SK-N-SH (cell line): ENCODE results near the gene THAP6. TPM values are rescaled to one million over a fixed set of nuclear protein-coding genes. Genes with fewer than 3 reads are reported as not detected.

Source experiments
- CTCF ChIA-PET: fragments of 300-600, 350-600 bp; formaldehyde crosslinking; extraction: SDS; loops from one replicate; lab custom pipeline; 2021; lab: Yijun Ruan, JAX
- POLR2A ChIA-PET: fragments of 350-600 bp; sonication (Branson Sonifier 250); formaldehyde crosslinking; extraction: SDS; loops from one replicate; lab custom pipeline; 2020; ENCODE audit warnings: antibody characterized with exemption, inconsistent platforms; lab: Yijun Ruan, JAX
- DNase-seq: peaks from one replicate; pipeline ENCODE4 v3.0.0; 2012
- H2AFZ ChIP-seq: fragments of 200-600 bp; sonication (generic); 2 replicates; pipeline ENCODE4 v1.8.1; 2016; ENCODE audit warnings: antibody characterized with exemption, mild to moderate bottlenecking, low read depth
- H3F3A ChIP-seq: fragments of 200-600 bp; sonication (generic); replicated peaks from 2 replicates; pipeline ENCODE3; 2016; ENCODE audit warnings: antibody characterized with exemption, mild to moderate bottlenecking; ENCODE audit not compliant: insufficient read depth
- H3K27ac ChIP-seq, 2 experiments: fragments of 200-500 bp in 1 of 2; fragments of 200-600 bp in 1 of 2; sonication (Bioruptor generic) in 1 of 2; sonication (generic), shearing (Covaris generic) in 1 of 2; 2 replicates each; pipeline versions ENCODE4 v1.5.1 to v1.6.1; 2014 to 2016; ENCODE audit warnings: low read depth in 2 of 2, inconsistent platforms in 1 of 2, low read length in 1 of 2, mild to moderate bottlenecking in 1 of 2, mixed read lengths in 1 of 2
- H3K27me3 ChIP-seq: fragments of 200-600 bp; sonication (generic), shearing (Covaris generic); 2 replicates; pipeline ENCODE4 v1.6.1; 2016; ENCODE audit warnings: mixed run types; ENCODE audit not compliant: insufficient read depth
- H3K36me3 ChIP-seq, 2 experiments: fragments of 200-500 bp in 1 of 2; fragments of 200-600 bp in 1 of 2; sonication (Bioruptor generic) in 1 of 2; sonication (generic) in 1 of 2; replicated peaks in 1 of 2; 2 replicates each; pipeline versions ENCODE3 to v1.5.1; 2014 to 2016; ENCODE audit warnings: low read length in 1 of 2, mild to moderate bottlenecking in 1 of 2; ENCODE audit not compliant: insufficient read depth in 2 of 2, control insufficient read depth in 1 of 2
- H3K4me1 ChIP-seq, 2 experiments: fragments of 200-500 bp in 1 of 2; fragments of 200-600 bp in 1 of 2; sonication (Bioruptor generic) in 1 of 2; sonication (generic), shearing (Covaris generic) in 1 of 2; 2 replicates each; pipeline versions ENCODE4 v1.5.1 to v1.6.1; 2014 to 2016; ENCODE audit warnings: low read depth in 1 of 2, low read length in 1 of 2, mixed run types in 1 of 2; ENCODE audit not compliant: insufficient read depth in 2 of 2, control insufficient read depth in 1 of 2
- H3K4me2 ChIP-seq: fragments of 200-600 bp; sonication (generic), shearing (Covaris generic); 2 replicates; pipeline ENCODE4 v1.6.1; 2017; ENCODE audit warnings: mixed run types
- H3K4me3 ChIP-seq, 2 experiments: fragments of 200-500 bp in 1 of 2; fragments of 200-600 bp in 1 of 2; sonication (Bioruptor generic) in 1 of 2; sonication (generic), shearing (Covaris generic) in 1 of 2; 2 replicates each; pipeline versions ENCODE4 v1.5.1 to v1.8.1; 2014 to 2016; ENCODE audit warnings: low read depth in 2 of 2, inconsistent platforms in 1 of 2, low read length in 1 of 2, mild to moderate bottlenecking in 1 of 2, mixed read lengths in 1 of 2, moderate library complexity in 1 of 2
- H3K79me2 ChIP-seq: fragments of 200-600 bp; sonication (generic); 2 replicates; pipeline ENCODE4 v1.8.1; 2017; ENCODE audit warnings: mild to moderate bottlenecking; ENCODE audit not compliant: insufficient read depth
- H3K9ac ChIP-seq: fragments of 200-600 bp; sonication (generic); 2 replicates; pipeline ENCODE4 v1.6.1; 2017; ENCODE audit warnings: mixed run types
- H3K9me2 ChIP-seq: fragments of 200-600 bp; sonication (generic); 2 replicates; pipeline ENCODE4 v1.6.1; 2017; ENCODE audit warnings: mixed run types
- H3K9me3 ChIP-seq: fragments of 200-600 bp; sonication (generic); 2 replicates; pipeline ENCODE4 v1.6.1; 2017; ENCODE audit warnings: mixed run types, mild to moderate bottlenecking, moderate library complexity
- H4K20me1 ChIP-seq: fragments of 200-600 bp; sonication (generic); 2 replicates; pipeline ENCODE4 v1.6.1; 2017; ENCODE audit warnings: mild to moderate bottlenecking, mixed run types; ENCODE audit not compliant: insufficient read depth
- CHD2 ChIP-seq: fragments of 150-350 bp; IDR thresholded peaks from 2 replicates; pipeline ENCODE4 v1.6.1; 2018; ENCODE audit warnings: low read length; ENCODE audit not compliant: partially characterized antibody
- EP300 ChIP-seq, 2 experiments: IDR thresholded peaks; 2 replicates each; pipeline versions ENCODE4 v1.4.0 to v1.6.1; 2012; ENCODE audit warnings: borderline replicate concordance in 1 of 2, low read depth in 1 of 2, low read length in 1 of 2
- EZH2phosphoT487 ChIP-seq: fragments of 200-600 bp; sonication (generic); IDR thresholded peaks from 2 replicates; pipeline ENCODE4 v1.6.1; 2017; ENCODE audit warnings: low read depth, mixed run types, mild to moderate bottlenecking, antibody characterized with exemption, moderate library complexity, borderline replicate concordance
- FOSL2 ChIP-seq: IDR thresholded peaks from 2 replicates; pipeline ENCODE4 v1.4.0; 2012; ENCODE audit warnings: low read depth, mild to moderate bottlenecking, moderate library complexity, borderline replicate concordance
- FOXM1 ChIP-seq: IDR thresholded peaks from 2 replicates; pipeline ENCODE4 v1.4.0; 2012; ENCODE audit warnings: low read depth, mild to moderate bottlenecking
- GABPA ChIP-seq: IDR thresholded peaks from 2 replicates; pipeline ENCODE4 v1.4.0; 2012; ENCODE audit warnings: low read depth, mild to moderate bottlenecking
- IRF3 ChIP-seq: fragments of 150-350 bp; IDR thresholded peaks from 2 replicates; pipeline ENCODE4 v1.6.1; 2016; ENCODE audit warnings: mild to moderate bottlenecking, low read depth, low read length
- JUND ChIP-seq: IDR thresholded peaks from 2 replicates; pipeline ENCODE4 v1.4.0; 2012
- MXI1 ChIP-seq: IDR thresholded peaks from 2 replicates; pipeline ENCODE4 v1.6.1; 2012; ENCODE audit warnings: mild to moderate bottlenecking, low read depth, low read length, improper control_type of control experiment
- RAD21 ChIP-seq: IDR thresholded peaks from 2 replicates; pipeline ENCODE4 v1.6.1; 2012; ENCODE audit warnings: mild to moderate bottlenecking, low read length
- RCOR1 ChIP-seq: fragments of 150-350 bp; IDR thresholded peaks from 2 replicates; pipeline ENCODE4 v1.6.1; 2017; ENCODE audit warnings: antibody characterized with exemption, low read length
- REST ChIP-seq: IDR thresholded peaks from 2 replicates; pipeline ENCODE4 v1.6.1; 2012; ENCODE audit warnings: mild to moderate bottlenecking, low read depth, low read length, moderate library complexity
- RXRA ChIP-seq: IDR thresholded peaks from 2 replicates; pipeline ENCODE4 v1.4.0; 2012; ENCODE audit warnings: low read depth, mild to moderate bottlenecking, borderline replicate concordance
- SMC3 ChIP-seq: IDR thresholded peaks from 2 replicates; pipeline ENCODE4 v1.6.1; 2012; ENCODE audit warnings: low read depth, low read length, improper control_type of control experiment
- ZBTB33 ChIP-seq: IDR thresholded peaks from 2 replicates; pipeline ENCODE4 v1.4.0; 2012; ENCODE audit warnings: low read depth, borderline replicate concordance
- WGBS: methylation state at CpG from one replicate; pipeline ENCODE4 v1.1.6; 2017; ENCODE audit warnings: low lambda C conversion rate; 5-methylcytosine and 5-hydroxymethylcytosine counted together
- polyA plus RNA-seq, 3 experiments: library from polyadenylated mRNA; depleted of rRNA; stranded (reverse); fragments of >200 nt; gene quantifications; 2 replicates each; pipeline ENCODE4 v1.2.3, GENCODE V29; 2012
- TF ChIP-seq, protein P1 (sequence below): fragments of 200-600 bp; sonication (generic); IDR thresholded peaks from 2 replicates; pipeline ENCODE4 v1.6.1; 2017; ENCODE audit warnings: antibody characterized with exemption, mild to moderate bottlenecking, moderate library complexity
- TF ChIP-seq, protein P2 (sequence below): IDR thresholded peaks from 2 replicates; pipeline ENCODE4 v1.4.0; 2012; ENCODE audit warnings: low read depth
- TF ChIP-seq, protein P3 (sequence below): IDR thresholded peaks from 2 replicates; pipeline ENCODE4; 2012

The THAP6 gene
- polyA plus RNA-seq, 1 of the 3 experiments (the other 2 are of a cell fraction): 6.9 TPM

GRCh38 chr4:75494563-75494962, 19.7 kb upstream of the THAP6 start:
- Histone ChIP-seq H3F3A (peaks cover 17% of the 10 kb centered on the region), H4K20me1 (no peaks in the 10 kb centered on the region), H3K9ac (no peak overlapping the region), H3K4me3 (no peak overlapping the region), H3K9me3 (peaks cover 5% of the 10 kb centered on the region; the same call in 1 of the 2 replicates), H3K4me2 (no peak overlapping the region), H3K27ac (no peak overlapping the region), H3K4me1 (peaks cover 2 to 7% of the 10 kb centered on the region in 2 experiments; a peak in 3 of 4 replicates), H3K27me3 (no peaks in the 10 kb centered on the region), H3K79me2 (peaks cover 16% of the 10 kb centered on the region), H3K9me2 (no peaks in the 10 kb centered on the region; the same call in 1 of the 2 replicates), H2AFZ (no peak overlapping the region), H3K36me3 (peaks cover 49 to 53% of the 10 kb centered on the region in 2 experiments)
- TF ChIP-seq ZBTB33 (no peak), FOXM1 (no peak), RAD21 (no peak), SMC3 (no peak), GABPA (no peak), MXI1 (no peak), EZH2phosphoT487 (no peak), CHD2 (no peak), EP300 (IDR thresholded peaks at IDR 0.05; ENCODE audit: borderline replicate concordance in 1 of 2, low read depth in 1 of 2, low read length in 1 of 2) (no peak), IRF3 (no peak), RXRA (no peak), FOSL2 (no peak), RCOR1 (no peak), JUND (no peak), REST (no peak)
- TF ChIP-seq, protein P1, sequence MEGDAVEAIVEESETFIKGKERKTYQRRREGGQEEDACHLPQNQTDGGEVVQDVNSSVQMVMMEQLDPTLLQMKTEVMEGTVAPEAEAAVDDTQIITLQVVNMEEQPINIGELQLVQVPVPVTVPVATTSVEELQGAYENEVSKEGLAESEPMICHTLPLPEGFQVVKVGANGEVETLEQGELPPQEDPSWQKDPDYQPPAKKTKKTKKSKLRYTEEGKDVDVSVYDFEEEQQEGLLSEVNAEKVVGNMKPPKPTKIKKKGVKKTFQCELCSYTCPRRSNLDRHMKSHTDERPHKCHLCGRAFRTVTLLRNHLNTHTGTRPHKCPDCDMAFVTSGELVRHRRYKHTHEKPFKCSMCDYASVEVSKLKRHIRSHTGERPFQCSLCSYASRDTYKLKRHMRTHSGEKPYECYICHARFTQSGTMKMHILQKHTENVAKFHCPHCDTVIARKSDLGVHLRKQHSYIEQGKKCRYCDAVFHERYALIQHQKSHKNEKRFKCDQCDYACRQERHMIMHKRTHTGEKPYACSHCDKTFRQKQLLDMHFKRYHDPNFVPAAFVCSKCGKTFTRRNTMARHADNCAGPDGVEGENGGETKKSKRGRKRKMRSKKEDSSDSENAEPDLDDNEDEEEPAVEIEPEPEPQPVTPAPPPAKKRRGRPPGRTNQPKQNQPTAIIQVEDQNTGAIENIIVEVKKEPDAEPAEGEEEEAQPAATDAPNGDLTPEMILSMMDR: no peak
- TF ChIP-seq, protein P2, sequence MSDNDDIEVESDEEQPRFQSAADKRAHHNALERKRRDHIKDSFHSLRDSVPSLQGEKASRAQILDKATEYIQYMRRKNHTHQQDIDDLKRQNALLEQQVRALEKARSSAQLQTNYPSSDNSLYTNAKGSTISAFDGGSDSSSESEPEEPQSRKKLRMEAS: no peak
- TF ChIP-seq, protein P3, sequence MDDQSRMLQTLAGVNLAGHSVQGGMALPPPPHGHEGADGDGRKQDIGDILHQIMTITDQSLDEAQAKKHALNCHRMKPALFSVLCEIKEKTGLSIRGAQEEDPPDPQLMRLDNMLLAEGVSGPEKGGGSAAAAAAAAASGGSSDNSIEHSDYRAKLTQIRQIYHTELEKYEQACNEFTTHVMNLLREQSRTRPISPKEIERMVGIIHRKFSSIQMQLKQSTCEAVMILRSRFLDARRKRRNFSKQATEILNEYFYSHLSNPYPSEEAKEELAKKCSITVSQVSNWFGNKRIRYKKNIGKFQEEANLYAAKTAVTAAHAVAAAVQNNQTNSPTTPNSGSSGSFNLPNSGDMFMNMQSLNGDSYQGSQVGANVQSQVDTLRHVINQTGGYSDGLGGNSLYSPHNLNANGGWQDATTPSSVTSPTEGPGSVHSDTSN: no peak
- 63% methylated on average over 1 of the region's 1 CpG for WGBS
- ChIA-PET POLR2A (no interaction called here), CTCF (no interaction called here)
- no peak for DNase-seq
